HG02938 (cell line): ENCODE data around the gene IQSEC3.
"Not testable (repeated sequence)": the region's sequence is repeated elsewhere in the genome, so short reads cannot be mapped to it uniquely, and the experiment has no call there.

Source experiments
- ATAC-seq: cut with Tn5 transposase; IDR thresholded peaks from one replicate; pipeline ENCODE4 v1.9.1; 2021; ENCODE audit warnings: mild to moderate bottlenecking, moderate library complexity; ENCODE audit not compliant: unreplicated experiment

IQSEC3 gene

DNA sequence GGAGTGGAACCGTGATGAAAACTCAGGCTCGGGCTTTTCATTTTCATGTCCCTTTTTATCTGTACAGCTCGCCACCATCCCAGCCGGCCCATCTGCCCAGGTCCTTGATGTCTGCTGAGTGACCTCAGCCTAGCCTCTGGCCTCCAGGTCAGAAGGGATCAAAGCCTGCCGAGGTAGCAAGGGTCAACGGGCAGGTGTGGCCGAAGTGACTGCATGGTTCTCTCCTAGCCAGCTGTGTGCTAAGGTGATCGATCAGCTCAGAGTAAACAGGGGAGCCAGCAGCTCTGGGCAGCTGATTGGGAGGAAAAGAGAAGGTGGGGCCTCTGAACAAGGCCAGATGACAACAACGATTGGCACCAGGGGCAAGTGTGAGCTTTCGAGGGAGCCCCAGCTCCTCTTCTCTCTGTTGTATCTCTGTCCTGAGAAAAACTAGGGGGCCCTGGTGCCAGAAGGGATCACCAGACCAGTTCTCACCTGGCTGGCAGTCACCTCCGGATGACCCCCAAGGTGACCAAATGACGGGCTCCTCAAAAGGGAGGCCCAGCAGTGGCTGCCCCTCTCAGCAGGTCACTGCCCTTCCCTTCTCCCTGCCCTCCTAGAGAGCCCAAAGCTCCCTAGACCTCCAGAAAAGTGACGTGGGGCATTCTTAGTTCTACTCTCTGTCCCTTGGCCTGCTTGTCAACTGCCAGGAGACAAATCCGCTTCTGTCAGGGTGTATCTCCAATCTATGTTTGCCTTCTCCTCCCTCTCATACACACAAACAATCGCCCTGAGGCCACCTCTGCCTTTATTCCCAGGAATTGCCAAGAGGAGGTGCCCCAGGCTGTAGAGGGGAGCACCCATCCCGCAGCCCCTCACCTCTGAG, 143.9 kb downstream of the IQSEC3 start:
- no peak for ATAC-seq

DNA sequence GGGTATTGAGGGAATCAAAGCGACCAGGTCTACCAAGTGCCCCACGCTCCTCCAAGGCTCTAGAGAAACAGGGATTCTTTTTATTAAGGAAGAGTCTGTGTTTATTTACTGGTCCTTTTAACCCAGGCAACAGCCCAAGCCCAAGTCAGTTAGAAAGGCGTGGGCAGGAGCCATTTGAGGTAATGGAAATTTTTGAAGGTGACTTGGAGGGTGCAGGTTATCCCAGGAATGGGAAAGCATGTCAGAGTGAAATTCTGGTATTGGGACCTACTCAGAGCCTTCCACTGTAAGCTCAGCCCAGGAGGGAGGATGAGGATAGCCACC, 144.5 kb downstream of the IQSEC3 start:
- ATAC-seq = no peak

DNA sequence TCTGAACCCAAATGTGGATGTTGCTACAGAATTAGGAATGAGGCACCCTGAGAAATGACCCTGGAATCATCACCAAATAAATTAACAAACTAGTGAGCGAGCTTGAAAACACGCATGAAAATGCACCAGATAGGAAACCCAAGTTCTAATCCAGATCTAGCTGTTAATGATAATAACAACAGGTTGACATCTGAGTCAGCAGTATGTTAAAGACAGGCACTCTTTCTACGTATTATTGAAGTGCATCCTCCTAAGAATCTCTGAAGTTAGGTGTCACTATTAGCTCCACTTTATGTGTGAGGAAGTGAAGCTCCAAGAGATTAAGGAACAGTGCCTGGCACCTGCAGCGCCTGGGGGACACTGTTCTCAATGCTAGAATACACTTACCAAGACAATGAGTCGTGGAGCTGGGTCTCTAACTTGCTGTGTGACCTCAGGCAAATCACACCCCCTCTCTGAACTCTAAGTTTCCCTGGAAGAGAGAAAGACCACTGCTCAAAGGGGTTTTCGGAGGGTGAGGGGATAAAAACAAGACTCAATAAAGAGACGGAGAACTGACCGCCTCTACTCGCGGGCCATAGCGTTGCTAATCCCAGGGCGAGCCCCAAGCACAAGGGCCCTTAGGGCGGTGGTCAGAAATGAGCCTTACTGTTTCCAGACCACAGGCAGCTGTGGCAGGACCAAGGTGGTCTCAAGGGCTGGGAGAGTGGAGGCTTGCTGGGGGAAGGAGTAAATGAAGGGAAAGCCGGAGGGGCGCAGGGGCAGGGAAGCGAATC, 145.3 kb downstream of the IQSEC3 start:
- ATAC-seq = no peak

DNA sequence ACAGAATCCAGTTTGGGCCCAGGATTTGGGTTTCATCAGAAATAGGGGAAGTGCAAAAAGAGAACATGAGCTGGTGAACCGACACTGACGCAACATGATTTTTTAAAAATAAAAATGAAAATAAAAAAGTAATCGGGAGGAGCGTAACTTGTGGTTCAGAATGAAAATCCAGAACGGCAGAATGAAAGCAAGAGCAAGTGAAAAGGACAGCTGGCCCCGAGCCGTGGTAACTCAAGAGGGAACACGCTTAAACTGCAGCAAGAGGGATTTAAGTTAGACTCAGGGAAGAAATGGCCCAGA, 145.8 kb downstream of the IQSEC3 start:
- no peak for ATAC-seq

DNA sequence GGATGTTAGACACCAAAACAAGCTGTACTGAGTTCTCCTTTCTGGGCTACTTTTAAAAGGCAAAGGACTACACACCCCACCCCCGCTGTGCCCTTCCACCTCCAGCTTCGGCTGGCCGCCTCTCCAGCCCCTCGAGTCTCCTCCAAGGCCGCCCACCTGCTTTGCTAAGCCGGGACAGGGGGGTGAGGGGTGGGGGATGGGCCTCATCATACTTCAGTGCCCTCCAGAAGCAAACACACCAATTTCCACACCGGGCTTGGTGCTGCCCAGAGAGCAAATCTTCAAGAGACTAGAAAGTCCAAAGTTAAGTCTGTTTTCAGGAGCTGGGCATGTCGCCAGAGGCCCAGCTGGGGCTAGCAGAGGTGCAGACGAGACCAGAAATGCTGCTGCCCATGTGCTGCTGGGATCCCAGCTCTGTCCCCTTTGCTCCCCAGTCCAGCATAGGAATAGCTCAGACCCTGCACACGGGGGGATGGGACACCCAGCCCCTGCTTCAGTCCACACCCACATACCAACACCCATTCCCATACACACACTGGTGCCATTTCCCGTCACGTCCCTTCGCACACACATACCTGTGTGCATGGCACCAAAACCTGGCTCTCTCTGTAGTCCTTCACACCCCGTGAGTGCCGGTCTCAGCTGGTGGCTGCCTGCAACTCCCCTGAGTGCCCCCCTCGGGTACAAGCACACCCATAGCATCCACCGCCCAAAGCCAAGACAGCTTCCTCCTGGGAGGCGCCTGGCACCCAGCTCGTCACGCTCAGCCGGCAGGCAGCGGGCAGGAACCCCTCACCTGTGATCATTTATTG, 146.4 kb downstream of the IQSEC3 start:
- ATAC-seq = no peak

GRCh38 chr12:213527-213932, 147.0 kb downstream of the IQSEC3 start:
- ATAC-seq = no peak

DNA sequence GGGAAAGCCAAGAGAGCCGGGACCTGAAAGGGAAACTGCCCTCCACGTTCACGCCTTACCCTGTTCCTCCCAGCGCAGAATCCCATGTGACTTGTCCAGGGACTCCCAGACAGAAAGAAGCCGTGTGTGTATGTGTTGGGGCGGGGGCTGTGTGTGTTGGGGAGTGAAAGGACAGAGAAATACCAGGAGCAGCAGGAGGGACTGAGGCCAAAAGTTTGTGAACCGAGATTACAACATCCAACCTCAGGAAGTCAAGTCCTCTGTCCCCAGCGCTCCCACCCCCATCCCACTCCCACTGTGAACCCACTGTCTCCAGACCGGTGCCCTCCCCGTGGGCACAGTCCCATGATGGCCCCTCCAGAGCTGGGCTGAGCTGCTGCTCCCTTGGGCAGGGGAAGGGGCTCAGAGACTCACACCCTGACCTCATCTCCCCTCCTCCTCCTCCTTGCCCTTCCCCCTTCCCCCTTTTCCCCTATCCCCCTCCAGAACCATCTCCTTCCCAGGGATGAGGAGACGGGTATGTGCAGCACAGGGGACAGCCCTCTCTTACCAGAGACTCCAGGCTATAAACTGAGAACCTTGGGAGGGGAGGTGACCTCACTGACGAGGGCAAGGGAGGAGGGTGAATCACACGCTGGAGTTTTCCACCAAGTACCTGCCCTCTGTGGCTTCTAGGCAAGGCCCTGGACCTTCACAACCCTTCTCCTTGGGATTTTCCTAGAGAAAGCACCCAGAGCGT, 147.6 kb downstream of the IQSEC3 start, which contains the start of gene SLC6A12:
Gene SLC6A12, minus strand, starts transcription at position 155 of the 739 bp plus-strand sequence. CDS start 4,171 bp downstream, outside the sequence.
- ATAC-seq = no peak

DNA sequence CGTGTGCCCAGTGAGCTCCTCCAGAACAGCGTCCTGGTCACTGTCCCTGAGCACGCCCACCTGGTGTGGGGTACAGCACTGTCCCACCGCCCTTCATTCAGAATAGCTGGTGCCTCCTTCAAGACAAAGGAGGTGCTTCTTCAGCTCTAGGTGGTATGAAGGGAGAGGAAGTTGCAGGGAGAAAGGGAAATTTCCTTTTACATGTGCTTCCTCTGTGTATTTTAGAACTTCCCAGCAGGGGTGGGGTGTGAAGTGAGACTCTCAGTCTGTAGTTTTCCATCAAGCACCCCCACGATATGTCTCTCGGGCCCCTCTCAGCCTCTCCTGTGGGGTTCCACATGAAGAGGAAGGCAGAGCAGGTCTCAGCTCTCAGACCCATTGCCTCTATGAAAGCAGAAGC, 148.5 kb downstream of the IQSEC3 start:
- ATAC-seq = no peak

DNA sequence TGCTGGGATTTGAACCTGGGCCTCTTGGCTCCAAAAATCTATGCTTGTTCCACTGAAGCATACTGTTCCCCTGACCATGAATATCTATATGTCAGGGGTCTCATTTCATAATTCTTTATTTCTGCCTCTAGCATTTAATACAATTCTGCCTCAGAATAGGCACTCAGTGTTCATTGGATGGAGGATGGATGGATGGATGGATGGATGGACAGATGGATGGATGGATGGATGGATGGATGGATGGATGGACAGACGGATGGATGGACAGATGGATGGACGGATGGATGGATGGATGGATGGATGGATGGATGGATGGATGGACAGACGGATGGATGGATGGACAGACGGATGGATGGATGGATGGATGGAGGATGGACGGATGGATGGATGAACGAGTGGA, 150.5 kb downstream of the IQSEC3 start:
- not testable (repeated sequence) for ATAC-seq

DNA sequence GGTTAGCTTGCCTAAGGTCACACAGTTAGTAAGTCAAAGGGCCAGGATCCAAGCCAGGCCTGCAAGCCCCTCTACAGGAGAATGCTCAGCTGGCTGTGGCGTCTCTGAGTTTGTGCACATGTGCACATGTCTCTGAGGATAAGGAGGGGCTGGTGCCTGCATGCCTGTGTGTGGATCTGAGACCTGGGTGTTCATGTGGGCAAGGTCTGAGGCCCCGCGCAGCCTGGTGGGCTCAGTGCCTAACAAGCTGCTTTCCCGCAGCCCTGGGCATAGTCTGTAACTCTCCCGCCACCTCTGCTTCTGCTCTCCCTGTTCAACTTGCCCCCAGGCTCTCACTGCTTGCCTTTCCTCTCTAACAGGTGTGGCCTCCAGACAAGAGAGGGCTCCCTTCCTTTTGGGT, 151.7 kb downstream of the IQSEC3 start:
- no peak for ATAC-seq

- ATAC-seq = no peak
Observed at GRCh38 chr12:218728-219590, 152.4 kb downstream of the IQSEC3 start.

DNA sequence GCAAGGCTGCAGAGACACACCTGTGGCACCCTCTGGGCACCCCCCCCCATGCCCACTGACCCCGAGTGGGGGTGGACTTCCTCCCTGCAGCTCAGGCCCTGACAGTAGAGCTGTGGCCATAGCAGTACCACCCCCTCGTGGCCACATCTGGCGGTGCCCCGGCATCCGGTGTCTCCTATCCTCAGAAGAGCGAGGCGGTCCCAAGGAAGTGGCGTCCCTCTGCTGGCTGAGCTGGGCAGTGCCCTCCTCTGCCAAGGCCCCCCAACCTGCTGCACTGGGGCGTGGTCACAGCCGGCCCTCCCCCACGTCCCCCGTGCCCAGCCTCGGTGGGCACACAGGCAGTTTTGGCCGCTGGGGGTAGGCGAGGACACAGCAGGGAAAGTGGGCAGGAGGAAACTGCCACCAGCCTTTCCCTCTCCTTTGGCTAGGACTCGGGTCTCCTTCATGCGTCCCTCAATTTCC, 153.4 kb downstream of the IQSEC3 start:
- peak; percentile 67 for ATAC-seq

GRCh38 chr12:220491-220890, 153.9 kb downstream of the IQSEC3 start:
- no peak for ATAC-seq

GRCh38 chr12:220946-221550, 154.5 kb downstream of the IQSEC3 start:
- no peak for ATAC-seq

DNA sequence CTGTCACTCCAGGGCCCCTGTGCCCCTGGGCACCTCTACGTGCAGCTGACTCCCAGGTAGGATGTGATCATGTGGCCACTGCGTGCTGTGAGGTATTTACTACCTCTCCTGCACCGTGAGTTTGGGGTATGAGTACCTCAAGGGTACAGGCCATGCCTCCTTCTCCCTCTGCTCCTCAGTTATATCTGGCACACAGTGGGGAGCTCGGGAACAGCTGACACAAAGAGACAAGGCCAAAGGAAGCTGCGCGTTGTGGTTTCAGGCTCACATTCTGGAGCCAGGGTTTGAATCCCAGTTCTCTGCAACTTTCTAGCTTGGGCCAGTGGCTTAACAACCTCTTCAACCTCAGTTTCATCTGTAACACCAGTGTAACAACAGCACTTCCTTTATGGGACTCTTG, 155.2 kb downstream of the IQSEC3 start:
- no peak for ATAC-seq

GRCh38 chr12:223841-224240, 157.3 kb downstream of the IQSEC3 start:
- ATAC-seq = no peak

DNA sequence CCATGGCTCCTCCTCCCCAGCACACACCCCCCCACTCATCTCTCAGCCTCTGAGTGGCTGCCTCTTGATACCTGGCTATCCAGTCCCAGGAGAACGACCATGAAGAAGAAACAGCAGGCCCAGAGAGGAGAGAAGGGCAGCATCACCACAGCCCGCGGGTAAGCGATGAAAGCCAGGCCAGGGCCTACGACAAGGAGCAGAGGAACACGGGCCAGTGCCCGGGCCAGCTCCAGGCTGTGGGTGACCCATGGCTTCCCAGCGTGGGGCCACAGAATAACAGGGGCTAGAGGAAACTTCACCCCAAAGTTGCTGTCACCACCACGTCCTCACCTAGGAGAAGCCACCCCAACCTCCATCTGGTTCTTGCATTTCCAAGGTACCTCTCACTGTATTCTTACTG, 157.8 kb downstream of the IQSEC3 start:
- no peak for ATAC-seq

DNA sequence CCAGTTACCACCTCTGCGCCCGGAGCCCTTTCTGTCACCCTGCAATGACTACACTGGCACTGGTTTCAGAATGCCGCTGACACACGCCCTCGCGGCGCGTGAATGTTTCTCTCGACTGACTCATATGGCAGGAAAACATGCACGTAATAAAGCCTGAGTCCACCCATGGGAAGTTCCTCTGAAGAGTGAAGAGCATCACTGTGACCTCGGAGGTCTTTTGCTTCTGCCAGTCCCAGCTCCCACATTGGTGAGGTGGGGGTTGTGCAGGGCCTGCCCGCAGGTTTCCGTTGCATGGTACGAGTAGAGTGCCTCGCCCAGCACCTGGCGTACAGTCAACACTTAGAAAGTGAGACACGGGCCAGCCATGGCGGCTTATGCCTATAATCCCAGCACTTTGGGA, 158.4 kb downstream of the IQSEC3 start:
- no peak for ATAC-seq

GRCh38 chr12:226401-226800, 159.8 kb downstream of the IQSEC3 start:
- ATAC-seq = no peak
